A549 (cell line): ENCODE data around the gene ARHGEF3. TPM values are rescaled to one million over a fixed set of nuclear protein-coding genes. Genes with fewer than 3 reads are reported as not detected.
A peak's percentile ranks its signal among the peaks of the same experiment; 100 is the strongest.

Experiments
- ATAC-seq, 2 experiments: fragments of 200-7000 bp in 1 of 2; fragments of >200 bp in 1 of 2; cut with Nextera tagmentation in 1 of 2; cut with Tn5 transposase in 1 of 2; 3 replicates each; pipeline versions ENCODE4 v1.8.0 to v1.9.1; 2018 to 2020; ENCODE audit warnings: mild to moderate bottlenecking in 1 of 2, moderate library complexity in 1 of 2
- CTCF ChIA-PET: fragments of 300-600 bp; sonication (Branson Sonifier 250); formaldehyde crosslinking; extraction: SDS; loops from one replicate; lab custom pipeline; 2021; ENCODE audit warnings: antibody characterized with exemption, inconsistent platforms; lab: Yijun Ruan, JAX
- POLR2A ChIA-PET: fragments of 350-600 bp; formaldehyde crosslinking; extraction: SDS; loops from one replicate; lab custom pipeline; 2021; ENCODE audit warnings: antibody characterized with exemption, inconsistent platforms; lab: Yijun Ruan, JAX
- DNase-seq, 2 experiments: peaks; one replicate each; pipeline versions ENCODE4 v3.0.0 to v3.0.0-alpha.2; 2011 to 2016; ENCODE audit warnings: low read depth in 1 of 2, low spot score in 1 of 2
- FAIRE-seq: peaks from 2 replicates; lab custom pipeline; 2011; peaks lifted over from hg19 to GRCh38; lab: Jason Lieb, UNC
- H3K27ac ChIP-seq, 2 experiments: fragments of >200 bp; sonication (Bioruptor Twin); formaldehyde crosslinking; 3 replicates each; pipeline ENCODE4 v1.5.1; 2016 to 2017
- H3K4me1 ChIP-seq: fragments of >200 bp; sonication (Bioruptor Twin); formaldehyde crosslinking; 3 replicates; pipeline ENCODE4 v1.6.1; 2016
- H3K4me2 ChIP-seq: fragments of >200 bp; sonication (Bioruptor Twin); formaldehyde crosslinking; 3 replicates; pipeline ENCODE4 v1.6.1; 2016
- H3K4me3 ChIP-seq: fragments of >200 bp; sonication (Bioruptor Twin); formaldehyde crosslinking; 3 replicates; pipeline ENCODE4 v1.5.1; 2016
- H3K9me3 ChIP-seq: fragments of >200 bp; sonication (Bioruptor Twin); formaldehyde crosslinking; 3 replicates; pipeline ENCODE4 v1.6.1; 2016
- CTCF ChIP-seq: fragments of >200 bp; sonication (Bioruptor Twin); formaldehyde crosslinking; IDR thresholded peaks from 3 replicates; pipeline ENCODE4 v1.5.1; 2016
- ESRRA ChIP-seq: fragments of 150-350 bp; IDR thresholded peaks from 2 replicates; pipeline ENCODE4 v1.6.1; 2014; ENCODE audit warnings: mild to moderate bottlenecking, low read length, borderline replicate concordance
- HOXA7 ChIP-seq: fragments of 250-450 bp; sonication (Bioruptor Pico); IDR thresholded peaks from 2 replicates; pipeline ENCODE4 v1.5.0; 2020; ENCODE audit warnings: mild to moderate bottlenecking, moderate library complexity
- JUN ChIP-seq, 2 experiments: fragments of >200 bp; sonication (Bioruptor Twin); formaldehyde crosslinking; IDR thresholded peaks; 2 replicates in 1 of 2; 3 replicates in 1 of 2; pipeline ENCODE4 v1.6.1; 2016 to 2017
- MAZ ChIP-seq: fragments of 150-350 bp; IDR thresholded peaks from 2 replicates; pipeline ENCODE4 v1.6.1; 2014; ENCODE audit warnings: antibody characterized with exemption, low read depth, low read length, borderline replicate concordance
- NPAS2 ChIP-seq: fragments of 250-450 bp; sonication (Bioruptor Pico); IDR thresholded peaks from 2 replicates; pipeline ENCODE4 v1.8.0; 2022; ENCODE audit warnings: mild to moderate bottlenecking, moderate library complexity, borderline replicate concordance
- NR3C1 ChIP-seq: fragments of >200 bp; sonication (Bioruptor Twin); formaldehyde crosslinking; IDR thresholded peaks from 3 replicates; pipeline ENCODE4 v1.6.1; 2017
- PHF8 ChIP-seq: fragments of 200-600 bp; sonication (generic); IDR thresholded peaks from 2 replicates; pipeline ENCODE4 v1.6.1; 2016; ENCODE audit warnings: low read depth, mild to moderate bottlenecking, antibody characterized with exemption, moderate library complexity, borderline replicate concordance
- POLR2A ChIP-seq: IDR thresholded peaks from 2 replicates; pipeline ENCODE4 v1.6.1; 2012; ENCODE audit warnings: mild to moderate bottlenecking, low read length
- RAD21 ChIP-seq, 2 experiments: fragments of >200 bp in 1 of 2; sonication (Bioruptor Twin) in 1 of 2; formaldehyde crosslinking in 1 of 2; IDR thresholded peaks in 1 of 2; conservative IDR thresholded peaks in 1 of 2; 2 replicates in 1 of 2; 3 replicates in 1 of 2; pipeline ENCODE4 v1.6.1; 2012 to 2018; ENCODE audit warnings: inconsistent platforms in 1 of 2
- RFX5 ChIP-seq: fragments of 450-650 bp; IDR thresholded peaks from 2 replicates; pipeline ENCODE4 v1.7.1; 2014; ENCODE audit warnings: antibody characterized with exemption, mild to moderate bottlenecking, moderate library complexity
- SMC3 ChIP-seq: fragments of >200 bp; sonication (Bioruptor Twin); formaldehyde crosslinking; IDR thresholded peaks from 3 replicates; pipeline ENCODE4 v1.6.1; 2018; ENCODE audit warnings: inconsistent platforms
- TFCP2L1 ChIP-seq: fragments of 250-450 bp; sonication (Bioruptor Pico); IDR thresholded peaks from 2 replicates; pipeline ENCODE4 v1.5.0; 2021; ENCODE audit warnings: mild to moderate bottlenecking
- TP53 ChIP-seq: fragments of 250-450 bp; sonication (Bioruptor Pico); IDR thresholded peaks from 2 replicates; pipeline ENCODE4 v1.5.0; 2021; ENCODE audit warnings: mild to moderate bottlenecking, moderate library complexity
- USF2 ChIP-seq: fragments of 450-650 bp; IDR thresholded peaks from 2 replicates; pipeline ENCODE4 v1.6.1; 2014; ENCODE audit warnings: antibody characterized with exemption
- WGBS: methylation state at CpG from one replicate; pipeline ENCODE4 v1.1.6; 2017; ENCODE audit errors: missing lambda C conversion rate; 5-methylcytosine and 5-hydroxymethylcytosine counted together
- polyA minus RNA-seq: library from RNA; depleted of rRNA, polyadenylated mRNA; stranded (reverse); fragments of >200 nt; gene quantifications from 2 replicates; pipeline ENCODE4 v1.2.3, GENCODE V29; 2011; rRNA and poly(A)+ RNA removed
- polyA plus RNA-seq, 4 experiments: library from polyadenylated mRNA; depleted of rRNA in 3 of 4; stranded (reverse); fragments of >200 nt; fragmentation: RNase III in 1 of 4; extraction: RNeasy Plus Mini Kit Qiagen cat#74134 plus additional on column Dnase treatment in 1 of 4; gene quantifications; 2 replicates in 3 of 4; 3 replicates in 1 of 4; pipeline ENCODE4 v1.2.3, GENCODE V29; 2011 to 2017
- TF ChIP-seq, protein P1 (sequence below): IDR thresholded peaks from 2 replicates; pipeline ENCODE4 v1.6.1; 2012
- TF ChIP-seq, protein P2 (sequence below): IDR thresholded peaks from 2 replicates; pipeline ENCODE4 v1.6.1; 2012; ENCODE audit warnings: low read depth, borderline replicate concordance
- TF ChIP-seq, protein P3 (sequence below): fragments of 200-600 bp; sonication (generic); IDR thresholded peaks from 2 replicates; pipeline ENCODE4 v1.6.1; 2016; ENCODE audit warnings: antibody characterized with exemption, mild to moderate bottlenecking, moderate library complexity

ARHGEF3 gene, protein sequence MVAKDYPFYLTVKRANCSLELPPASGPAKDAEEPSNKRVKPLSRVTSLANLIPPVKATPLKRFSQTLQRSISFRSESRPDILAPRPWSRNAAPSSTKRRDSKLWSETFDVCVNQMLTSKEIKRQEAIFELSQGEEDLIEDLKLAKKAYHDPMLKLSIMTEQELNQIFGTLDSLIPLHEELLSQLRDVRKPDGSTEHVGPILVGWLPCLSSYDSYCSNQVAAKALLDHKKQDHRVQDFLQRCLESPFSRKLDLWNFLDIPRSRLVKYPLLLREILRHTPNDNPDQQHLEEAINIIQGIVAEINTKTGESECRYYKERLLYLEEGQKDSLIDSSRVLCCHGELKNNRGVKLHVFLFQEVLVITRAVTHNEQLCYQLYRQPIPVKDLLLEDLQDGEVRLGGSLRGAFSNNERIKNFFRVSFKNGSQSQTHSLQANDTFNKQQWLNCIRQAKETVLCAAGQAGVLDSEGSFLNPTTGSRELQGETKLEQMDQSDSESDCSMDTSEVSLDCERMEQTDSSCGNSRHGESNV
- polyA plus RNA-seq (2011; rRNA removed): 10.6 and 12.1 TPM in 2 replicates
- 3.9 and 4.0 TPM in 2 replicates for polyA plus RNA-seq (2012; cell fraction: cytosol; rRNA removed)
- polyA plus RNA-seq (2012; cell fraction: nucleus; rRNA removed): 3.3 and 3.6 TPM in 2 replicates
- polyA plus RNA-seq (2017; fragmentation: RNase III; extraction: RNeasy Plus Mini Kit Qiagen cat#74134 plus additional on column Dnase treatment): 5.8 to 7.3 TPM (median 7.3 TPM) in 3 replicates
- 9.3 and 11.6 TPM in 2 replicates for polyA minus RNA-seq

- peak within 1 kb of the TSS; percentile 83 to 91 for H3K27ac ChIP-seq
- FAIRE-seq (no peak), ATAC-seq (peak; percentile 98)
- WGBS: 2% methylated on average over 23 of the region's 60 CpGs
- peak within 1 kb of the TSS; percentile 93 for H3K4me2 ChIP-seq
- TF ChIP-seq USF2 (peak; percentile 58), PHF8 (peak; percentile 34; the same call in 1 of the 2 replicates), POLR2A (peak; percentile 58), RAD21 (conservative IDR thresholded peaks at IDR 0.05 in 1 of 2, IDR thresholded peaks at IDR 0.05 in 1 of 2) (peak; percentile 37 to 41; a peak in 3 of 5 replicates), CTCF (peak; percentile 57), RFX5 (no peak), NR3C1 (no peak), MAZ (no peak), SMC3 (peak; percentile 53; the same call in 1 of the 3 replicates), TP53 (no peak), HOXA7 (CRISPR knock-in tag) (no peak), JUN (IDR thresholded peaks at IDR 0.05) (peak in 1 of 2 experiments; percentile 27; a peak in 1 of 5 replicates)
- TF ChIP-seq, protein P1, sequence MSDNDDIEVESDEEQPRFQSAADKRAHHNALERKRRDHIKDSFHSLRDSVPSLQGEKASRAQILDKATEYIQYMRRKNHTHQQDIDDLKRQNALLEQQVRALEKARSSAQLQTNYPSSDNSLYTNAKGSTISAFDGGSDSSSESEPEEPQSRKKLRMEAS: peak; percentile 88
- TF ChIP-seq, protein P2, sequence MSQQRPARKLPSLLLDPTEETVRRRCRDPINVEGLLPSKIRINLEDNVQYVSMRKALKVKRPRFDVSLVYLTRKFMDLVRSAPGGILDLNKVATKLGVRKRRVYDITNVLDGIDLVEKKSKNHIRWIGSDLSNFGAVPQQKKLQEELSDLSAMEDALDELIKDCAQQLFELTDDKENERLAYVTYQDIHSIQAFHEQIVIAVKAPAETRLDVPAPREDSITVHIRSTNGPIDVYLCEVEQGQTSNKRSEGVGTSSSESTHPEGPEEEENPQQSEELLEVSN: peak; percentile 90
- TF ChIP-seq, all 56 proteins: peak for 9
- peak within 1 kb of the TSS; percentile 64 for H3K4me3 ChIP-seq
- ChIA-PET CTCF (interaction anchor here (0.6 to 7.8 kb wide), 19 partner anchors 9 to 187 kb away, joined by 3 to 86 read pairs (median 5); no protein-coding TSS in a partner anchor), POLR2A (interaction anchor here (0.5 to 1.0 kb wide), 7 partner anchors 17 to 179 kb away, joined by 3 to 5 read pairs (median 4); partner anchors contain the start of gene TASOR)
- DNase-seq: peak; percentile 71 to 75
- no peaks in the 10 kb centered on the region for H3K4me1 ChIP-seq
- H3K9me3 ChIP-seq: no peaks in the 10 kb centered on the region
These were observed at the start of gene ARHGEF3 for GRCh38 chr3:56801662-56802377. Gene ARHGEF3, minus strand, starts transcription at chr3:56801949. Its CDS starts 151 bp downstream, at chr3:56801798.

- POLR2A ChIA-PET: no interaction called here
- TF ChIP-seq NR3C1 (no peak), CTCF (no peak), POLR2A (no peak), USF2 (no peak), NPAS2 (CRISPR knock-in tag) (no peak), PHF8 (no peak), ESRRA (no peak), TFCP2L1 (CRISPR knock-in tag) (no peak), RAD21 (conservative IDR thresholded peaks at IDR 0.05 in 1 of 2, IDR thresholded peaks at IDR 0.05 in 1 of 2) (no peak)
- TF ChIP-seq, protein P3, sequence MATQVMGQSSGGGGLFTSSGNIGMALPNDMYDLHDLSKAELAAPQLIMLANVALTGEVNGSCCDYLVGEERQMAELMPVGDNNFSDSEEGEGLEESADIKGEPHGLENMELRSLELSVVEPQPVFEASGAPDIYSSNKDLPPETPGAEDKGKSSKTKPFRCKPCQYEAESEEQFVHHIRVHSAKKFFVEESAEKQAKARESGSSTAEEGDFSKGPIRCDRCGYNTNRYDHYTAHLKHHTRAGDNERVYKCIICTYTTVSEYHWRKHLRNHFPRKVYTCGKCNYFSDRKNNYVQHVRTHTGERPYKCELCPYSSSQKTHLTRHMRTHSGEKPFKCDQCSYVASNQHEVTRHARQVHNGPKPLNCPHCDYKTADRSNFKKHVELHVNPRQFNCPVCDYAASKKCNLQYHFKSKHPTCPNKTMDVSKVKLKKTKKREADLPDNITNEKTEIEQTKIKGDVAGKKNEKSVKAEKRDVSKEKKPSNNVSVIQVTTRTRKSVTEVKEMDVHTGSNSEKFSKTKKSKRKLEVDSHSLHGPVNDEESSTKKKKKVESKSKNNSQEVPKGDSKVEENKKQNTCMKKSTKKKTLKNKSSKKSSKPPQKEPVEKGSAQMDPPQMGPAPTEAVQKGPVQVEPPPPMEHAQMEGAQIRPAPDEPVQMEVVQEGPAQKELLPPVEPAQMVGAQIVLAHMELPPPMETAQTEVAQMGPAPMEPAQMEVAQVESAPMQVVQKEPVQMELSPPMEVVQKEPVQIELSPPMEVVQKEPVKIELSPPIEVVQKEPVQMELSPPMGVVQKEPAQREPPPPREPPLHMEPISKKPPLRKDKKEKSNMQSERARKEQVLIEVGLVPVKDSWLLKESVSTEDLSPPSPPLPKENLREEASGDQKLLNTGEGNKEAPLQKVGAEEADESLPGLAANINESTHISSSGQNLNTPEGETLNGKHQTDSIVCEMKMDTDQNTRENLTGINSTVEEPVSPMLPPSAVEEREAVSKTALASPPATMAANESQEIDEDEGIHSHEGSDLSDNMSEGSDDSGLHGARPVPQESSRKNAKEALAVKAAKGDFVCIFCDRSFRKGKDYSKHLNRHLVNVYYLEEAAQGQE: no peak
- TF ChIP-seq, protein P2: no peak
These were observed 47.9 kb upstream of the ARHGEF3 start for GRCh38 chr3:56849698-56850097.

More at GRCh38 chr3:56849698-56850097, 47.9 kb upstream of the ARHGEF3 start:
- peaks cover 3% of the 10 kb centered on the region; the same call in 2 of the 3 replicates for H3K4me1 ChIP-seq
- 94% methylated on average over 7 of the region's 7 CpGs for WGBS
- CTCF ChIA-PET: interaction anchor here (0.5 to 1.2 kb wide), 3 partner anchors 41 to 328 kb away, joined by 3 to 5 read pairs (median 3); no protein-coding TSS in a partner anchor
- ATAC-seq (no peak), FAIRE-seq (no peak), DNase-seq (no peak)
- H3K27ac ChIP-seq: no peak overlapping the region
- H3K4me3 ChIP-seq: no peak overlapping the region
- no peaks in the 10 kb centered on the region for H3K9me3 ChIP-seq
- no peak overlapping the region for H3K4me2 ChIP-seq
